GM23248 (cell line): ENCODE data around the gene CCNF.

ENCODE experiments used
- EZH2 ChIP-seq: fragments of 200-600 bp; sonication (generic); IDR thresholded peaks from 2 replicates; pipeline ENCODE4 v1.6.1; 2018; ENCODE audit warnings: antibody characterized with exemption, mild to moderate bottlenecking; ENCODE audit not compliant: insufficient read depth, poor library complexity, severe bottlenecking
- EZH2phosphoT487 ChIP-seq: fragments of 200-600 bp; sonication (generic); IDR thresholded peaks from 2 replicates; pipeline ENCODE4 v1.6.1; 2018; ENCODE audit warnings: antibody characterized with exemption, moderate library complexity, mild to moderate bottlenecking, low read depth; ENCODE audit not compliant: insufficient read depth

- TF ChIP-seq EZH2 = no peak
- no peak for TF ChIP-seq EZH2phosphoT487
Measured at GRCh38 chr16:2460391-2460713, 31.1 kb downstream of the CCNF start.
